Measurements from ENCODE around the gene E2F8. TPM values are rescaled to one million over a fixed set of nuclear protein-coding genes. Genes with fewer than 3 reads are reported as not detected.

Gene E2F8
- total RNA-seq, 1 experiment from 2014 or later: 19.5 TPM

DNA sequence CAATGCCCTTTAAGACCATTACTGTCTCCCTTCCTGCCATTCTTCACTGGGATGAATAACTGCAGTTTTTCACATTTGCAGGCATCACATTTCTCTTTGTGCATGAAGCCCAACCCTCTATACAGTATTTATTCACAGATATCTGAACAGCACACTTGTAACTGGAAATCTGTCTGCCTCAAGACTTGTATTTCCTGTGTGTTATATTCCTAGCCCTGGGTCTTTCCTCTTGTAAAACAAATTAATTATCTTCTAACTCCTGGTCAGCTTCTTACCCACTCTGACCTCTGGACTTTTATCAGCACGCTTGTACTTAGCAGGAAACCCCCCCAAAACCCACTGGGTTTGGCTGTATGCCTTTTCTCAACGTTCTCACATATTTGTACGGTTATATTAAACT is 41.0 kb downstream of the E2F8 start:
- H3K27ac ChIP-seq (ENCODE audit: low read depth, low read length, poor library complexity, severe bottlenecking): no peak overlapping the region
- CTCF ChIA-PET: no interaction called here
- no peak for TF ChIP-seq CTCF (conservative IDR thresholded peaks at IDR 0.05; ENCODE audit: low read depth, low read length)
- no peak for TF ChIP-seq EZH2 (IDR thresholded peaks at IDR 0.05; ENCODE audit: borderline replicate concordance, low read depth, low read length, poor library complexity, severe bottlenecking)
- POLR2A ChIA-PET (ENCODE audit: low non-redundant PET): no interaction called here
- H3K36me3 ChIP-seq (ENCODE audit: insufficient read depth, low read length, poor library complexity, severe bottlenecking): no peaks in the 10 kb centered on the region
- no peaks in the 10 kb centered on the region for H3K4me1 ChIP-seq (ENCODE audit: insufficient read depth, low read length, poor library complexity, severe bottlenecking)
- peaks cover 10% of the 10 kb centered on the region for H3K27me3 ChIP-seq (replicated peaks; ENCODE audit: insufficient read depth, low read depth, low read length, poor library complexity)
- no peak overlapping the region for H3K4me3 ChIP-seq (ENCODE audit: low read depth, low read length, poor library complexity, severe bottlenecking)
- no peaks in the 10 kb centered on the region for H3K9me3 ChIP-seq (ENCODE audit: low read depth, low read length, poor library complexity, severe bottlenecking)
- no peak for DNase-seq (ENCODE audit: low spot score)
- intact Hi-C loops (cut with micrococcal nuclease; ENCODE audit: unreplicated experiment): no loop called here
- BruUV-seq (replicated peaks): no TSS peak

- no peak for DNase-seq (ENCODE audit: low spot score)
- intact Hi-C loops (cut with micrococcal nuclease; ENCODE audit: unreplicated experiment): no loop called here
- no TSS peak for BruUV-seq (replicated peaks)
- Histone ChIP-seq H3K4me1 (ENCODE audit: insufficient read depth, low read length, poor library complexity, severe bottlenecking) (no peaks in the 10 kb centered on the region), H3K27me3 (replicated peaks; ENCODE audit: insufficient read depth, low read depth, low read length, poor library complexity) (peaks cover 10% of the 10 kb centered on the region), H3K27ac (ENCODE audit: low read depth, low read length, poor library complexity, severe bottlenecking) (no peak overlapping the region), H3K36me3 (ENCODE audit: insufficient read depth, low read length, poor library complexity, severe bottlenecking) (no peaks in the 10 kb centered on the region), H3K4me3 (ENCODE audit: low read depth, low read length, poor library complexity, severe bottlenecking) (no peak overlapping the region), H3K9me3 (ENCODE audit: low read depth, low read length, poor library complexity, severe bottlenecking) (no peaks in the 10 kb centered on the region)
- TF ChIP-seq EZH2 (IDR thresholded peaks at IDR 0.05; ENCODE audit: borderline replicate concordance, low read depth, low read length, poor library complexity, severe bottlenecking) (no peak), CTCF (conservative IDR thresholded peaks at IDR 0.05; ENCODE audit: low read depth, low read length) (no peak)
- POLR2A ChIA-PET (ENCODE audit: low non-redundant PET): no interaction called here
- CTCF ChIA-PET: no interaction called here
Measured at GRCh38 chr11:19199048-19199447, 41.7 kb downstream of the E2F8 start.

GRCh38 chr11:19196432-19196831 is 44.3 kb downstream of the E2F8 start:
- POLR2A ChIA-PET (ENCODE audit: low non-redundant PET): no interaction called here
- no peak overlapping the region for H3K4me3 ChIP-seq (ENCODE audit: low read depth, low read length, poor library complexity, severe bottlenecking)
- intact Hi-C loops (cut with micrococcal nuclease; ENCODE audit: unreplicated experiment): no loop called here
- H3K9me3 ChIP-seq (ENCODE audit: low read depth, low read length, poor library complexity, severe bottlenecking): no peaks in the 10 kb centered on the region
- no peaks in the 10 kb centered on the region for H3K36me3 ChIP-seq (ENCODE audit: insufficient read depth, low read length, poor library complexity, severe bottlenecking)
- peaks cover 6% of the 10 kb centered on the region for H3K27me3 ChIP-seq (replicated peaks; ENCODE audit: insufficient read depth, low read depth, low read length, poor library complexity)
- no peak for TF ChIP-seq EZH2 (IDR thresholded peaks at IDR 0.05; ENCODE audit: borderline replicate concordance, low read depth, low read length, poor library complexity, severe bottlenecking)
- no peak for TF ChIP-seq CTCF (conservative IDR thresholded peaks at IDR 0.05; ENCODE audit: low read depth, low read length)
- no peak for DNase-seq (ENCODE audit: low spot score)
- BruUV-seq (replicated peaks): no TSS peak
- no peaks in the 10 kb centered on the region for H3K4me1 ChIP-seq (ENCODE audit: insufficient read depth, low read length, poor library complexity, severe bottlenecking)
- H3K27ac ChIP-seq (ENCODE audit: low read depth, low read length, poor library complexity, severe bottlenecking): no peak overlapping the region
- CTCF ChIA-PET: no interaction called here

Measured in A673 (cell line).